Measurements from ENCODE around the gene BRSK1.

Gene BRSK1

GRCh38 chr19:55244004-55244680, 39.7 kb upstream of the BRSK1 start:
- TF ChIP-seq ELF4 (IDR thresholded peaks at IDR 0.05), result no peak
- ChIA-PET POLR2A (interaction anchor here (1.0 to 2.1 kb wide), 2 partner anchors 15 to 164 kb away, joined by 3 to 8 read pairs; partner anchors contain the start of genes PPP6R1 and UBE2S), CTCF (interaction anchor here (1.1 kb wide), 1 partner anchor 395 kb away, joined by 3 read pairs; no protein-coding TSS in a partner anchor)
- no peak for DNase-seq (ENCODE audit: extremely low spot score)

DNA sequence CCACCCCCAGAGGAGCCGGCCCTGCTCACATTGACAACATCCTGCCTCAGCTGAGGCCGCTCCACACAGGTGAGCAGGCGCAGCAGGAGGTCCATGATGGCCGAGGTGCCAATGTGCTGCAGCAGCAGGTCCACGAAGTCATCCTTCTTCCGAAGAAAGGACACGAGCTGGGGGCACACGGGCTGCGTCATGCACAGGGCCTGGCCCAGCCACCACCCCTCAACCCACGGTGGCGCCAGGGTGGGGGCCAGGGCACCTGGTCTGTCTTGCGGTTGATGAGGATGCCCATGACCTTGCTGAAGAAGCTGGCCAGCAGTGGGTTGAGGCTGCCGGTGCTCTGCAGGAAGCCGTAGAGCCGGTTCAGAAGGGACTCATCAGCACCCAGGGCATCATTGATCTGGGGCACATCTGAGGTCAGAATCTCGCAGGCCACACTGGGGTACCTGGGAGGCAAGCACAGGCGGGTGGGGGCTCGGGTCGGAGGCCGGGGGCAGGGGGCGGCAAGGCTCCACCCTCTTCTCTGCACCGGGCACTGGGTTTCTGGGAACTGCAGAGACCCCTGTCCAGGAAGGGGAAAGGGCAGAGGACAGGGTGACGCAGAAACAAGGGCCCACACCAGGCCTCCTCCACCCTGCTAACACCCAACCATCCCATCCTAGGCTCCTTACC, 38.4 kb upstream of the BRSK1 start:
- no peak for DNase-seq (ENCODE audit: extremely low spot score)
- POLR2A ChIA-PET, result interaction anchor here (1.5 to 2.2 kb wide), 2 partner anchors 14 to 16 kb away, joined by 4 to 13 read pairs; partner anchors contain the start of gene PPP6R1
- CTCF ChIA-PET, result no interaction called here
- TF ChIP-seq, protein P1, sequence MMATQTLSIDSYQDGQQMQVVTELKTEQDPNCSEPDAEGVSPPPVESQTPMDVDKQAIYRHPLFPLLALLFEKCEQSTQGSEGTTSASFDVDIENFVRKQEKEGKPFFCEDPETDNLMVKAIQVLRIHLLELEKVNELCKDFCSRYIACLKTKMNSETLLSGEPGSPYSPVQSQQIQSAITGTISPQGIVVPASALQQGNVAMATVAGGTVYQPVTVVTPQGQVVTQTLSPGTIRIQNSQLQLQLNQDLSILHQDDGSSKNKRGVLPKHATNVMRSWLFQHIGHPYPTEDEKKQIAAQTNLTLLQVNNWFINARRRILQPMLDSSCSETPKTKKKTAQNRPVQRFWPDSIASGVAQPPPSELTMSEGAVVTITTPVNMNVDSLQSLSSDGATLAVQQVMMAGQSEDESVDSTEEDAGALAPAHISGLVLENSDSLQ (IDR thresholded peaks at IDR 0.05), result no peak
- TF ChIP-seq L3MBTL2 (conservative IDR thresholded peaks at IDR 0.05) (no peak), FOXA1 (IDR thresholded peaks at IDR 0.05) (no peak), SP1 (IDR thresholded peaks at IDR 0.05) (no peak), ZNF384 (IDR thresholded peaks at IDR 0.05) (no peak), CTBP1 (IDR thresholded peaks at IDR 0.05; ENCODE audit: borderline replicate concordance) (no peak), ARNT (IDR thresholded peaks at IDR 0.05) (no peak), LEF1 (IDR thresholded peaks at IDR 0.05; ENCODE audit: borderline replicate concordance) (no peak), SUZ12 (IDR thresholded peaks at IDR 0.05) (no peak), BHLHE40 (IDR thresholded peaks at IDR 0.05; ENCODE audit: borderline replicate concordance) (no peak), TARDBP (IDR thresholded peaks at IDR 0.05) (no peak), FOXK2 (IDR thresholded peaks at IDR 0.05) (no peak), NFRKB (IDR thresholded peaks at IDR 0.05) (no peak), FOXM1 (IDR thresholded peaks at IDR 0.05; ENCODE audit: borderline replicate concordance) (no peak), ELF4 (IDR thresholded peaks at IDR 0.05) (no peak)

DNA sequence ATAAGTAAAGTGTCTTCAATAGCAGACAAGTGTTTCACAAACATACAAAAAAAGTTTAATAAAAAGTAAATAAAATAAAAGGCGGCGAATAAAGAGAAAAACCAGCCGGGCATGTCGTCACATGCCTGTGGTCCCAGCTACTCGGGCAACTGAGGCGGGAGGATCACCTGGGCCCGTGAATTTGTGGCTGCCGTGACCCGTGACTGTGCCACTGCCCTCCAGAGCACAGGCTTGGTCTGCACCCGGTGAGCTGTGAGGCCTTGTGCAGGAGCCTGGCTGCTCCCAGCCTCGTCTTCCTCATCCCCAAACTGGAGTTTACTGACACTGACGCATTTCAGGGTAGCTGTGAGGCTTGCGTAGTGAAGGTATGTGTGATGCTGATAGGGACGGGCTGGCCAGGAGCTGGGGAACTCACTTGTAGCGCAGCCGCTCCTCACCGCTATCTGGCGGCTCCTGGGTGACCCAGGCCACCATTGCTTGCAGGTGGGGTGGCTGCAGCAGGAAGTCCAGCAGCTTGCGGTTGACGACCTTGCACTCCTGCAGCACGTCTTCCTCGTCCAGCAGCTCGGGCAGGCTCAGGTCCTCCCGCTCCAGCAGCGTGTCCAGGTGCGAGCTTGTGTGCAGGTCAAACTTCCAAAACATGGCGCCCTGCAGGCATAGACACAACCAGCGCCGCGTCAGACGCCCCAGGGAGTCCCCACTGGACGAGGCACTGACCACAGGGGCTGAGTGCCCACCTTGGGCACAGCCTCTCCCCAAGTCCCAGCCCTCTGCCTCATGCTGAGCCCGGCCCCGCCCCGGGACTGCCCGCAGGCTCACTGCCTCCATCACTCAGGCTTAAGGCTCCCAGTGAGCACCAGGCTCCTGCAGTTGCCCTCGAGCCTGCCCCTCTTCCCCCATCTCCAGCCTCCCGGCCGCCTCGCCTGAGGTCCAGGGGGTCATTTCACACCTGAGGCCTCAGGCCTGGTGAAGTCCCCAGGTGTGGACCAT, 37.0 kb upstream of the BRSK1 start:
- ChIA-PET CTCF (no interaction called here), POLR2A (interaction anchor here (1.5 to 2.2 kb wide), 2 partner anchors 12 to 14 kb away, joined by 4 to 13 read pairs; partner anchors contain the start of gene PPP6R1)
- DNase-seq (ENCODE audit: extremely low spot score), result no peak
- TF ChIP-seq FOXK2 (IDR thresholded peaks at IDR 0.05) (no peak), HDGF (IDR thresholded peaks at IDR 0.05; ENCODE audit: borderline replicate concordance) (no peak), LEF1 (IDR thresholded peaks at IDR 0.05; ENCODE audit: borderline replicate concordance) (no peak), NFRKB (IDR thresholded peaks at IDR 0.05) (no peak), CTBP1 (IDR thresholded peaks at IDR 0.05; ENCODE audit: borderline replicate concordance) (no peak), BHLHE40 (IDR thresholded peaks at IDR 0.05; ENCODE audit: borderline replicate concordance) (no peak), L3MBTL2 (conservative IDR thresholded peaks at IDR 0.05) (no peak), ZNF384 (IDR thresholded peaks at IDR 0.05) (no peak), TARDBP (IDR thresholded peaks at IDR 0.05) (no peak), SUZ12 (IDR thresholded peaks at IDR 0.05) (no peak)

- ChIA-PET POLR2A (interaction anchor here (1.5 kb wide), 1 partner anchor 12 kb away, joined by 8 read pairs; the partner anchor contains the start of gene PPP6R1), CTCF (no interaction called here)
- DNase-seq (ENCODE audit: extremely low spot score), result no peak
- no peak for TF ChIP-seq NFRKB (IDR thresholded peaks at IDR 0.05)
- TF ChIP-seq SP1 (IDR thresholded peaks at IDR 0.05), result no peak
- no peak for TF ChIP-seq ELF4 (IDR thresholded peaks at IDR 0.05)
- no peak for TF ChIP-seq HDGF (IDR thresholded peaks at IDR 0.05; ENCODE audit: borderline replicate concordance)
- TF ChIP-seq FOXA1 (IDR thresholded peaks at IDR 0.05), result no peak
- TF ChIP-seq TARDBP (IDR thresholded peaks at IDR 0.05), result no peak
- no peak for TF ChIP-seq SUZ12 (IDR thresholded peaks at IDR 0.05)
- TF ChIP-seq FOXM1 (IDR thresholded peaks at IDR 0.05; ENCODE audit: borderline replicate concordance), result no peak
- no peak for TF ChIP-seq LEF1 (IDR thresholded peaks at IDR 0.05; ENCODE audit: borderline replicate concordance)
- TF ChIP-seq ARNT (IDR thresholded peaks at IDR 0.05), result no peak
- TF ChIP-seq, protein P1 (IDR thresholded peaks at IDR 0.05), result no peak
- no peak for TF ChIP-seq BHLHE40 (IDR thresholded peaks at IDR 0.05; ENCODE audit: borderline replicate concordance)
- TF ChIP-seq FOXK2 (IDR thresholded peaks at IDR 0.05), result no peak
- no peak for TF ChIP-seq ZNF384 (IDR thresholded peaks at IDR 0.05)
- no peak for TF ChIP-seq CTBP1 (IDR thresholded peaks at IDR 0.05; ENCODE audit: borderline replicate concordance)
- TF ChIP-seq L3MBTL2 (conservative IDR thresholded peaks at IDR 0.05), result no peak
These were observed 36.1 kb upstream of the BRSK1 start for GRCh38 chr19:55247621-55248099.

- POLR2A ChIA-PET, result interaction anchor here (1.5 kb wide), 1 partner anchor 11 kb away, joined by 8 read pairs; the partner anchor contains the start of gene PPP6R1
- TF ChIP-seq ARNT (IDR thresholded peaks at IDR 0.05), result no peak
- TF ChIP-seq ELF4 (IDR thresholded peaks at IDR 0.05), result no peak
- no peak for TF ChIP-seq FOXM1 (IDR thresholded peaks at IDR 0.05; ENCODE audit: borderline replicate concordance)
- TF ChIP-seq TARDBP (IDR thresholded peaks at IDR 0.05), result no peak
- no peak for TF ChIP-seq CTBP1 (IDR thresholded peaks at IDR 0.05; ENCODE audit: borderline replicate concordance)
- TF ChIP-seq HDGF (IDR thresholded peaks at IDR 0.05; ENCODE audit: borderline replicate concordance), result no peak
- TF ChIP-seq SP1 (IDR thresholded peaks at IDR 0.05), result no peak
- no peak for TF ChIP-seq FOXA1 (IDR thresholded peaks at IDR 0.05)
- TF ChIP-seq BHLHE40 (IDR thresholded peaks at IDR 0.05; ENCODE audit: borderline replicate concordance), result no peak
- no peak for TF ChIP-seq LEF1 (IDR thresholded peaks at IDR 0.05; ENCODE audit: borderline replicate concordance)
- TF ChIP-seq NFRKB (IDR thresholded peaks at IDR 0.05), result no peak
- TF ChIP-seq SUZ12 (IDR thresholded peaks at IDR 0.05), result no peak
- no peak for TF ChIP-seq ZNF384 (IDR thresholded peaks at IDR 0.05)
- no peak for TF ChIP-seq FOXK2 (IDR thresholded peaks at IDR 0.05)
- TF ChIP-seq, protein P1 (IDR thresholded peaks at IDR 0.05), result no peak
- TF ChIP-seq L3MBTL2 (conservative IDR thresholded peaks at IDR 0.05), result no peak
- CTCF ChIA-PET, result no interaction called here
- no peak for DNase-seq (ENCODE audit: extremely low spot score)
These were observed 35.6 kb upstream of the BRSK1 start for GRCh38 chr19:55248166-55248675.
